ENCODE measurements around the gene FAM240A.

DNA sequence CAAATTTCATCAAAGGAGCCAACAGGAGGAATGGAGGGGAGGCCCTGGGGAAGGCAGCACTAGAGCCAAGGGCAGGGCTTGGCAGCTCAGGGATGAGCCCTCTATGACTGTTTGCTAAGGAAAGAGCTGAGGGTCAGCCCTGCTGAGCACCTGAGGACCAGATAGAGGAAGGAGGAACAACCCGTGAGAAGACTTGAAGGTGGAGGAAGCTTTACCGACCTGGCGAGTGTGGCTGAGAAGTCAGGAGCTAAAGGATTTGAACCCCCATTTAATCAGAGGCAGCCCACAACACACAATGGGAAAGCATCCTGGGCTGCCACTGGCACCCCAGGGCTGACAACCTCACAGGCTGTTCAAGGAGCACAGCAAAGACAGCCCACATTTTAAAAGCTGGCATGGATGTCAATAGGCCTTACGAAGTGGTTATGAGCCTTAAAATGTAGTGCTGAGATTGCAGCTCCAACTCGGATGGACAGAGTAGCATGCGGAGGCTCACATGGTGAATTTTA lies 25.5 kb upstream of the FAM240A start:
- TF ChIP-seq BACH2 (CRISPR knock-in tag; IDR thresholded peaks at IDR 0.05; ENCODE audit: borderline replicate concordance), result no peak
- TF ChIP-seq TOX (CRISPR knock-in tag; IDR thresholded peaks at IDR 0.05; ENCODE audit: borderline replicate concordance), result no peak
- TF ChIP-seq ISL1 (CRISPR knock-in tag; IDR thresholded peaks at IDR 0.05), result no peak
